Neutrophil (primary cell): ENCODE measurements around the gene RPS8.

Experiments used
- H3K27ac ChIP-seq: fragments of 200-600 bp; sonication (generic); 2 replicates; pipeline ENCODE4 v1.5.1; 2016; ENCODE audit warnings: mild to moderate bottlenecking, moderate library complexity
- H3K27me3 ChIP-seq: fragments of 200-600 bp; sonication (generic); 2 replicates; pipeline ENCODE4 v1.6.0; 2016; ENCODE audit warnings: mild to moderate bottlenecking
- H3K36me3 ChIP-seq: fragments of 200-600 bp; sonication (generic); 2 replicates; pipeline ENCODE4 v1.5.1; 2017
- H3K4me1 ChIP-seq, 2 experiments: fragments of 200-600 bp in 1 of 2; sonication (generic) in 1 of 2; 1 replicate in 1 of 2; 2 replicates in 1 of 2; pipeline versions ENCODE4 v1.5.1 to v1.6.1; 2013 to 2016; ENCODE audit warnings: low read depth in 1 of 2, low read length in 1 of 2, mild to moderate bottlenecking in 1 of 2, moderate library complexity in 1 of 2; ENCODE audit not compliant: control insufficient read depth in 1 of 2, insufficient read depth in 1 of 2
- H3K4me3 ChIP-seq, 2 experiments: fragments of 200-600 bp in 1 of 2; sonication (generic) in 1 of 2; 1 replicate in 1 of 2; 2 replicates in 1 of 2; pipeline ENCODE4 v1.5.1; 2013 to 2016; ENCODE audit warnings: low read depth in 1 of 2, low read length in 1 of 2, mild to moderate bottlenecking in 1 of 2, moderate library complexity in 1 of 2
- H3K9me3 ChIP-seq: fragments of 200-600 bp; sonication (generic); 2 replicates; pipeline ENCODE4 v1.5.1; 2016
- TF ChIP-seq, protein P1 (sequence below): fragments of 200-600 bp; sonication (generic); IDR thresholded peaks from 2 replicates; pipeline ENCODE4 v1.5.1; 2016; ENCODE audit warnings: antibody characterized with exemption

Gene RPS8

DNA sequence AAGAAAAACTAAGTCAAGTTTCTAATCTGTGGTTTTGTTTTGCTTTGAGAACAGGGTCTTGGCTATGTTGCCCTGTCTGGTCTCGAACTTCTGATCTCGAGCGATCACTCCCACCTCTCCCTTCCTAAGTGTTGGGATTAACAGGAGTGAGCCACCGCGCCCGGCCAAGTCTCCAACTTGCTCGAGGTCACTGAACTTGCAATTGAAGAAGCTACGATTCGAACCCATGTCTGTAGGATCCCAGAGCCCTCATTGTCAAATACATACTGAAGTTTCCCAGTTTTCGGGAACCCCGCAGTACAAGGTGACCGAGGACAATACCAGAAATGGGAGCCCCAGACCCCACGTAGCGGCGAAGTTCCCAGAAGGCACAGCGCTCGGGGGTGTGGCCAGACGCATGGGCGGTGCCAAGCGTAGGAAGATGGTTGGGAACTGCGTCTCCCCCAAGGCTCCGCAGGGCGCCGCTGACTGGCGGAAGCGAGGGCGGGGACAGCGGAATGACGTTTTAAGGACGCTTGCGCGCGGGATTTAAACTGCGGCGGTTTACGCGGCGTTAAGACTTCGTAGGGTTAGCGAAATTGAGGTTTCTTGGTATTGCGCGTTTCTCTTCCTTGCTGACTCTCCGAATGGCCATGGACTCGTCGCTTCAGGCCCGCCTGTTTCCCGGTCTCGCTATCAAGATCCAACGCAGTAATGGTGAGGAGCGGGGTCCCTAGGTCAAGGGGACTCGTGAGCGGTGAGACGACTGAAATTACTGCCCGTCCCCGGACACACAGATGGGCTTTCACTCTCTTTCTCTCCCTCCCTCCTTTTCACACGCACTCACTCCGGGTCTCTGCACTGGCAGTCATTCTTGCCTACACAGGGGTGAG is 35.8 kb upstream of the RPS8 start, which contains the start of gene KIF2C:
Gene KIF2C, plus strand, starts transcription at position 531 of the 872 bp plus-strand sequence. Its CDS starts 96 bp downstream, at position 627.
- TF ChIP-seq, protein P1, sequence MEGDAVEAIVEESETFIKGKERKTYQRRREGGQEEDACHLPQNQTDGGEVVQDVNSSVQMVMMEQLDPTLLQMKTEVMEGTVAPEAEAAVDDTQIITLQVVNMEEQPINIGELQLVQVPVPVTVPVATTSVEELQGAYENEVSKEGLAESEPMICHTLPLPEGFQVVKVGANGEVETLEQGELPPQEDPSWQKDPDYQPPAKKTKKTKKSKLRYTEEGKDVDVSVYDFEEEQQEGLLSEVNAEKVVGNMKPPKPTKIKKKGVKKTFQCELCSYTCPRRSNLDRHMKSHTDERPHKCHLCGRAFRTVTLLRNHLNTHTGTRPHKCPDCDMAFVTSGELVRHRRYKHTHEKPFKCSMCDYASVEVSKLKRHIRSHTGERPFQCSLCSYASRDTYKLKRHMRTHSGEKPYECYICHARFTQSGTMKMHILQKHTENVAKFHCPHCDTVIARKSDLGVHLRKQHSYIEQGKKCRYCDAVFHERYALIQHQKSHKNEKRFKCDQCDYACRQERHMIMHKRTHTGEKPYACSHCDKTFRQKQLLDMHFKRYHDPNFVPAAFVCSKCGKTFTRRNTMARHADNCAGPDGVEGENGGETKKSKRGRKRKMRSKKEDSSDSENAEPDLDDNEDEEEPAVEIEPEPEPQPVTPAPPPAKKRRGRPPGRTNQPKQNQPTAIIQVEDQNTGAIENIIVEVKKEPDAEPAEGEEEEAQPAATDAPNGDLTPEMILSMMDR, result peak; percentile 66
- H3K9me3 ChIP-seq, result no peaks in the 10 kb centered on the region
- peak within 1 kb of the TSS; percentile 84 for H3K27ac ChIP-seq
- H3K4me3 ChIP-seq, result peak within 1 kb of the TSS; percentile 77 to 79
- H3K27me3 ChIP-seq, result no peaks in the 10 kb centered on the region
- peaks cover 11 to 16% of the 10 kb centered on the region in 2 experiments for H3K4me1 ChIP-seq
- peaks cover 10% of the 10 kb centered on the region for H3K36me3 ChIP-seq

DNA sequence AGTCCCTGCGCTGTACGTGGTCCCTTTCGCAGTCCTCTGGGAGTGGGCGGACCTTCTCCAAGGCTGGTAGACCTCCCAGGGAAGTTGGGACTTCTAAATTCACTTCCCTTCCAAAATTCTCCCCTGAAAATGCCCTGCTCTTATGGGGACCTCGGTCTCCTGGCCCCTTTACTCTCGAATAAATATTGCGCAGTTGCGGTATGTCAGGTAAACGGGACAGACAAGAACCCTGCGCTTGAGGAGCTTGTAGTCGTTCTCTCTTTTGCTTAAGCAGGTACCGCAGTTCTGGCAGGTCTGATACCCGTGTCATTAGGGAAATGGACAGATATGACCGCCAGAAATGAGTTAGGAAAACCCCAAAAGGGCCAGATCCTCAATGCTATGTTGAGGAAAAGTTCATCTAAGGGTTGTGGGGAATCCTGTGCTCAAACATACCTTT is 35.1 kb upstream of the RPS8 start:
- H3K4me3 ChIP-seq, result peak overlapping the region; percentile 77 to 79
- peak overlapping the region; percentile 84 for H3K27ac ChIP-seq
- peaks cover 11 to 16% of the 10 kb centered on the region in 2 experiments for H3K4me1 ChIP-seq
- H3K9me3 ChIP-seq, result no peaks in the 10 kb centered on the region
- H3K27me3 ChIP-seq, result no peaks in the 10 kb centered on the region
- TF ChIP-seq, protein P1, result no peak
- H3K36me3 ChIP-seq, result peaks cover 12% of the 10 kb centered on the region

- no peak overlapping the region for H3K4me3 ChIP-seq
- TF ChIP-seq, protein P1, result no peak
- H3K4me1 ChIP-seq, result peaks cover 11 to 21% of the 10 kb centered on the region in 2 experiments
- no peaks in the 10 kb centered on the region for H3K27me3 ChIP-seq
- no peak overlapping the region for H3K27ac ChIP-seq
- peaks cover 17% of the 10 kb centered on the region for H3K36me3 ChIP-seq
- no peaks in the 10 kb centered on the region for H3K9me3 ChIP-seq
These were observed 32.1 kb upstream of the RPS8 start for GRCh38 chr1:44743211-44743610.

DNA sequence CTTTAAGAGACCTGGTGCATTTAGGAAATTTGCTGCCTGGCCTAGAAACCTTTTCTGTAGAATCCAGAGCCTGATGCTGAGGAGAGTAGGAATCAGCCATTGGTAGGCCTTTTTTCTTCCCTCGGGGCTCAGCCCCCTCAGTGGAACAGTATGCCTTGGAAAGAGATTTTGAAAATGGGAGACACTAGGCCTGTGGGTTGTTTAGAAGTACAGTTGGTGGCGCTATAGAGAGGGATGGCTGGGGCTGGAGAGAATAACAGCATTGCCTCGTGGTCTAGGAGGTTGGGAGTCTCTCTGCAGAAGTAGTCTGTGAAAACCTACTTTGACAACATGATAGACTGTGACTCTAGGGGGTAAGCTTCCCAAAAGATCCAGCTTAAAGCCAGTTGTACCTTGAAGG is 27.5 kb upstream of the RPS8 start:
- Histone ChIP-seq H3K4me3 (no peak overlapping the region), H3K27ac (no peak overlapping the region), H3K27me3 (no peaks in the 10 kb centered on the region), H3K4me1 (peaks cover 0 to 5% of the 10 kb centered on the region in 2 experiments), H3K36me3 (peaks cover 38% of the 10 kb centered on the region), H3K9me3 (no peaks in the 10 kb centered on the region)
- TF ChIP-seq, protein P1, result no peak

DNA sequence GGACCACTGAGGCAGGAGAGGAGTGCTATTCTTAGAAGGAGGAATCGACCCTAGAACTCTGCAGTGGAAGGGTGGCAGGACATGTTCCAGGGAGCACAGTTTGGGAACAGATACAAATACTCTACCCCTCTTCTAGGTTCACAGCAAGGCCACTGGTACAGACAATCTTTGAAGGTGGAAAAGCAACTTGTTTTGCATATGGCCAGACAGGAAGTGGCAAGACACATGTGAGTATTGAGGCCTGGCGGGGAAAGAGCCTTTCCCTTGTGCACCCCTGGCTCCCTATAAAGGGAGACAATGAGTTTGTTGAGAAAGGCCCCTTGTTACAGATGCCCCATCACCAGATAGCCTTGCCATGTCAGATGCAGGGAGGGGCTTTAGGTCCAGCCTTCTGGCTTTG is 17.9 kb upstream of the RPS8 start:
- TF ChIP-seq, protein P1, result no peak
- no peaks in the 10 kb centered on the region for H3K4me1 ChIP-seq
- H3K9me3 ChIP-seq, result no peaks in the 10 kb centered on the region
- H3K27me3 ChIP-seq, result no peaks in the 10 kb centered on the region
- H3K27ac ChIP-seq, result no peak overlapping the region
- H3K36me3 ChIP-seq, result peaks cover 97% of the 10 kb centered on the region
- no peak overlapping the region for H3K4me3 ChIP-seq
